Nephron progenitor cell (in vitro differentiated cells): Measurements from ENCODE around the gene RBM20.
A peak's percentile ranks its signal among the peaks of the same experiment; 100 is the strongest.

Experiments used
- DNase-seq: peaks from one replicate; pipeline ENCODE4 v3.0.0; 2021
- H3K27ac Mint-ChIP-seq: 2 replicates; pipeline ENCODE4 v1.8.0; 2021; ENCODE audit warnings: mild to moderate bottlenecking, moderate library complexity, mixed read lengths
- H3K27me3 Mint-ChIP-seq: 2 replicates; pipeline ENCODE4 v1.8.0; 2021; ENCODE audit warnings: mild to moderate bottlenecking, low read depth, mixed read lengths; ENCODE audit not compliant: poor library complexity
- H3K36me3 Mint-ChIP-seq: 2 replicates; pipeline ENCODE4 v1.8.0; 2021; ENCODE audit warnings: low read depth, mixed read lengths
- H3K4me1 Mint-ChIP-seq: 2 replicates; pipeline ENCODE4 v1.8.0; 2021; ENCODE audit warnings: mixed read lengths
- H3K4me3 Mint-ChIP-seq: 2 replicates; pipeline ENCODE4 v1.8.0; 2021; ENCODE audit warnings: mild to moderate bottlenecking, moderate library complexity, mixed read lengths
- H3K9me3 Mint-ChIP-seq: 2 replicates; pipeline ENCODE4 v1.8.0; 2021; ENCODE audit warnings: mild to moderate bottlenecking, moderate library complexity, mixed read lengths
- TF ChIP-seq, protein P1 (sequence below): fragments of 200-600 bp; sonication (generic); IDR thresholded peaks from 2 replicates; pipeline ENCODE4 v1.5.0; 2021; ENCODE audit warnings: antibody characterized with exemption

RBM20 gene

DNA sequence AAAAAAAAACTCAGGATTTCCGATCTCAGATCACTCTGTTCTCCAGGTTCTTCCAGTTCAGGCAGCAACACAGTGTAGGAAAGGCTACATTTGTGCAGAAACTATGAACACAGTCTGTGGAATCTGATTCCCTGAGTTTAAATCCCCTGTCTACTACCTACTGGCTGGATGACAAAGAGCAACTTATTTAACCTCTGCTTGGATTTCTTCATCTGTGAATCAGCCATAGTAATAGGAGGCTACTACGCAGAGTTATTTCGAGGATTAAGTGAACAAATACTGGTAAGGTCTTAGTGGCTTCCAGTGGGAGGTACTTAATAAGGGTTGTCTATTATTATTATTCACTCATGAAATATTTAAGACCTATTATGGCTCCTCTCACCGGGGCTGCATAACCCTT lies 183.3 kb downstream of the RBM20 start:
- no peak overlapping the region for H3K4me3 Mint-ChIP-seq
- DNase-seq = no peak
- no peaks in the 10 kb centered on the region for H3K27me3 Mint-ChIP-seq
- TF ChIP-seq, protein P1, sequence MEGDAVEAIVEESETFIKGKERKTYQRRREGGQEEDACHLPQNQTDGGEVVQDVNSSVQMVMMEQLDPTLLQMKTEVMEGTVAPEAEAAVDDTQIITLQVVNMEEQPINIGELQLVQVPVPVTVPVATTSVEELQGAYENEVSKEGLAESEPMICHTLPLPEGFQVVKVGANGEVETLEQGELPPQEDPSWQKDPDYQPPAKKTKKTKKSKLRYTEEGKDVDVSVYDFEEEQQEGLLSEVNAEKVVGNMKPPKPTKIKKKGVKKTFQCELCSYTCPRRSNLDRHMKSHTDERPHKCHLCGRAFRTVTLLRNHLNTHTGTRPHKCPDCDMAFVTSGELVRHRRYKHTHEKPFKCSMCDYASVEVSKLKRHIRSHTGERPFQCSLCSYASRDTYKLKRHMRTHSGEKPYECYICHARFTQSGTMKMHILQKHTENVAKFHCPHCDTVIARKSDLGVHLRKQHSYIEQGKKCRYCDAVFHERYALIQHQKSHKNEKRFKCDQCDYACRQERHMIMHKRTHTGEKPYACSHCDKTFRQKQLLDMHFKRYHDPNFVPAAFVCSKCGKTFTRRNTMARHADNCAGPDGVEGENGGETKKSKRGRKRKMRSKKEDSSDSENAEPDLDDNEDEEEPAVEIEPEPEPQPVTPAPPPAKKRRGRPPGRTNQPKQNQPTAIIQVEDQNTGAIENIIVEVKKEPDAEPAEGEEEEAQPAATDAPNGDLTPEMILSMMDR = no peak
- no peak overlapping the region for H3K27ac Mint-ChIP-seq
- peaks cover 4% of the 10 kb centered on the region for H3K36me3 Mint-ChIP-seq
- peaks cover 71% of the 10 kb centered on the region for H3K4me1 Mint-ChIP-seq
- no peaks in the 10 kb centered on the region for H3K9me3 Mint-ChIP-seq

DNA sequence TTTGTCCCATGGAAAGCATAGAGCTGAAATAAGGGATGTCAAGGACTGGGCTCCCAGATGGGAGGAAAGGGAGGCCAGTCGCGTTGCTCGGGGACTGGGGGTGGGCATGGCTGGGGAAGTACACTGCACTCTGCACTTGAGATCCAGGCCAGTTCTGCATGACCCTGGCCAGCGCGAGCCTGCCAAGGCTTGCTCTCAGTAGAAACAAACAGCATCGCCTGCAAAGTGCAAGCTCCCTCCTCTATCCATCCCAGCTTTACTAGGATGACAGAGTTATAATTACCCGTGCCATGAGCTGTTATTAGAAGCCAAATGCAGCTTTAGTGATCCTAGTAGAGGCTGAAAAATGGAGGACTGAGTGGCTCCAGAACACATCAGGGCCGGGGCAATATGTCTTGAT lies 183.7 kb downstream of the RBM20 start:
- Mint-ChIP-seq H3K36me3 (peaks cover 4% of the 10 kb centered on the region), H3K4me3 (no peak overlapping the region), H3K4me1 (peaks cover 66% of the 10 kb centered on the region), H3K27me3 (no peaks in the 10 kb centered on the region), H3K27ac (no peak overlapping the region), H3K9me3 (no peaks in the 10 kb centered on the region)
- TF ChIP-seq, protein P1 = no peak
- no peak for DNase-seq

DNA sequence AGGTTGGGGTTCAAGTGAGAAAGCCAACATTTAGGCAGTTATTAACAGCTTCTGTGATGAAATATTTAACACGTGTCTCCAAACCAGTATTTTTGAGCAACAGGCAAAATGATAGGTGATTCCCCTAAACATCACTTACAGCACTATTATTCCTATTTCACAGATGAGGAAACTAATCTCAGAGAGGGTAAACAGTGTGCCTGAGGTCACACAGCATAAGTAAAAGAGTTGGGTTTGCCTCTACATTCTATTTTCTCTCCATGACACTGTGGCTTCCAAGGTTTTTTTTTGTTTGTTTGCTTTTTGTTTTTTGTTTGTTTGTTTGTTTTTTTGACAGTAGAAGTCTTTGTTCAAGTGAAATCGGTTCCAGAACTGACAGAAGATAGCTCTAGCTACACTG lies 184.4 kb downstream of the RBM20 start:
- peaks cover 4% of the 10 kb centered on the region for H3K36me3 Mint-ChIP-seq
- TF ChIP-seq, protein P1 = no peak
- no peaks in the 10 kb centered on the region for H3K9me3 Mint-ChIP-seq
- no peak overlapping the region for H3K4me3 Mint-ChIP-seq
- H3K4me1 Mint-ChIP-seq = peaks cover 64% of the 10 kb centered on the region
- no peak for DNase-seq
- no peaks in the 10 kb centered on the region for H3K27me3 Mint-ChIP-seq
- H3K27ac Mint-ChIP-seq = no peak overlapping the region

DNA sequence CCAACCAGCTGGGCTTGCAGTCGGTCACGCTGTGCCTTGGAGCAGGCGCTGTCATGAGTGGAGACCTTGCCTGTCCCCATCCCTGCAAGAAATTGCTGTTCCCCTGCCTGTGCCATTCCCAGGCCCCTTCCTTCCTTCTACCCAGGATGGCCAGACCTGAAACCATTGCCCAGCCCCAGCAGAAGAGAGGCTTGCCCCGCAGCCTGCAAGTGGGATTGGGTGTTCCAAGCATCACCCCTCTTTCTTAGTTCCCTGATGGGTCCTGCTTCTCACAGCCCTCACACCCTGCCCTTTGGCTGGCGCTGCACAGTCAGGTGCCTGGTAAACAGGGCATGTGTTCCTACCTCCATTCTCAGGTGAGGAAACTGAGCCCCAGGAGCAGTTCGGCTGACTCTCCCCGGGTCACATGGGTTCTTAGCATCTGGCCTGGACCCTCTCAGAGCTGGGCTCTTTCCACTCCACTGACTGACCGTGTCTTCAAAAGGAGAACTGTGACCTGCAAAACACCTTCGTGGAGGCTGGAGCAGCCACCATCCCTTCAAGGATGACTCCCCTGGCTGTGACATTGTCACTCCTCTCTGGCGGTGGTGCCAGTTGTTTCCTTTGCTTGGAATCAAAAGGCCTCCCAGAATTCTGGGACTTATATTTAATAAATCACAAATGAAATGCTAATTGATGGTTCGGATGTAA lies 185.7 kb downstream of the RBM20 start:
- no peaks in the 10 kb centered on the region for H3K27me3 Mint-ChIP-seq
- peaks cover 66% of the 10 kb centered on the region for H3K4me1 Mint-ChIP-seq
- TF ChIP-seq, protein P1 = no peak
- peak overlapping the region; percentile 21 for H3K27ac Mint-ChIP-seq
- H3K36me3 Mint-ChIP-seq = peaks cover 4% of the 10 kb centered on the region
- no peak for DNase-seq
- H3K4me3 Mint-ChIP-seq = no peak overlapping the region
- no peaks in the 10 kb centered on the region for H3K9me3 Mint-ChIP-seq

DNA sequence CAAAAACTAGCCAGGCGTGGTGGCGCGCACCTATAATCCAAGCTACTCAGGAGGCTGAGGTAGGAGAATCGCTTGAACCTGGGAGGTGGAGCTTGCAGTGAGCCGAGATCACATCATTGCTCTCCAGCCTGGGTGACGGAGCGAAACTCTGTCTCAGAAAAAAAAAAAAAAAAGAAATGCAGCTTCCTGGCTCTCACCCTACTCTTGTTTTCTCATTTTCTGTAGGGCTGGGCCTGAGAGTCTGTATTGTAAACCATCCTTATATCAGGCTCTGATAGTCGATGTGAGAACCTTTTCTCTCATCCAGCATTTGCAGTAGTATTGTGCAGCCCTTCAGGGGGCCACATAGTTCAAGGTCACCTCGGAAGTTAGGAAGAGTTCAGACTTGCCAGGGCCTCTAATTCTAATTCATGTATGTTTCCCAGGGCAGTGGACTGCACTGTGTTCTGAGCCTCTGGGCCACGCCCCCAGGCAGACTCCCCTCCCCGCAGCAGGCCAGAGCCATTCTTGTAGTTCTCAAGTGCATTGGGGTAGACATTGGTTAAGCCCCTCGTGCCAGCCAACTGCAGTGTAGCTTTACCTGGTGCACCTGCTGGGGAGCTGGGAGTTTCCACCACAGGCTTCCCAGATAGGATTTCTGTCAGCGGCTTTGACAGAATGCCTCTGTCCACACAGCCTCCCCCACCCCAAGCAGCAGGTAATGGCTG lies 189.3 kb downstream of the RBM20 start:
- Mint-ChIP-seq H3K27ac (peak overlapping the region; percentile 78), H3K27me3 (no peaks in the 10 kb centered on the region), H3K9me3 (no peaks in the 10 kb centered on the region), H3K4me3 (no peak overlapping the region), H3K36me3 (peaks cover 4% of the 10 kb centered on the region), H3K4me1 (peaks cover 83% of the 10 kb centered on the region)
- TF ChIP-seq, protein P1 = no peak
- DNase-seq = peak; percentile 30
